K562 (cell line): ENCODE results near the gene BMP4. TPM values are rescaled to one million over a fixed set of nuclear protein-coding genes. Genes with fewer than 3 reads are reported as not detected.

Experiments used
- ATAC-seq: fragments of 200-7000 bp; cut with Tn5 transposase; 3 replicates; pipeline ENCODE4 v1.9.1; 2020; ENCODE audit warnings: moderate library complexity
- BruUV-seq: library from RNA; stranded (reverse); fragments of 400-500 nt; replicated peaks from 2 replicates; lab custom pipeline; 2021; lab: Mats Ljungman, UMichigan
- CTCF ChIA-PET: fragments of 300-600 bp; formaldehyde crosslinking; extraction: SDS; loops from one replicate; lab custom pipeline; 2021; ENCODE audit warnings: low intra/inter-chr PET ratio; lab: Yijun Ruan, JAX
- POLR2A ChIA-PET: fragments of 300-600, 350-650 bp; sonication (Branson Sonifier 250); formaldehyde crosslinking; extraction: SDS; loops from one replicate; lab custom pipeline; 2021; ENCODE audit warnings: antibody characterized with exemption, inconsistent platforms; lab: Yijun Ruan, JAX
- DNase-seq, 4 experiments: peaks; one replicate each; pipeline versions ENCODE4 v3.0.0 to v3.0.0-alpha.2; 2011 to 2018; ENCODE audit warnings: low spot score in 3 of 4, mixed read lengths in 3 of 4; ENCODE audit errors: extremely low read depth in 1 of 4
- FAIRE-seq: peaks from 2 replicates; lab custom pipeline; 2011; peaks lifted over from hg19 to GRCh38; lab: Jason Lieb, UNC
- H2AFZ ChIP-seq: 2 replicates; pipeline ENCODE4 v1.6.0; 2011; ENCODE audit warnings: low read depth, low read length, control low read depth, inconsistent platforms
- H3K27ac ChIP-seq: fragments of 200-600 bp; 3 replicates; pipeline ENCODE4 v1.8.0; 2011; ENCODE audit warnings: low read depth, mild to moderate bottlenecking, control low read depth, inconsistent platforms, low read length, moderate library complexity, mixed read lengths; ENCODE audit errors: extremely low read depth
- H3K27me3 ChIP-seq, 2 experiments: fragments of 300-600 bp in 1 of 2; 2 replicates in 1 of 2; 3 replicates in 1 of 2; pipeline versions ENCODE4 v1.6.0 to v1.8.0; 2011; ENCODE audit warnings: inconsistent platforms in 2 of 2, low read length in 2 of 2, mild to moderate bottlenecking in 1 of 2, mixed read lengths in 1 of 2, moderate library complexity in 1 of 2; ENCODE audit not compliant: control insufficient read depth in 2 of 2, insufficient read depth in 2 of 2
- H3K36me3 ChIP-seq: fragments of 300-600 bp; 3 replicates; pipeline ENCODE4 v1.8.0; 2011; ENCODE audit warnings: mild to moderate bottlenecking, low read length, inconsistent platforms; ENCODE audit not compliant: control insufficient read depth, insufficient read depth
- H3K4me1 ChIP-seq, 2 experiments: fragments of 200-600 bp in 1 of 2; replicated peaks in 1 of 2; 2 replicates in 1 of 2; 3 replicates in 1 of 2; pipeline versions ENCODE4 v1.5.1 to v1.8.0; 2011; ENCODE audit warnings: inconsistent platforms in 2 of 2, low read length in 2 of 2, mild to moderate bottlenecking in 1 of 2, mixed read lengths in 1 of 2, moderate library complexity in 1 of 2; ENCODE audit not compliant: control insufficient read depth in 2 of 2, insufficient read depth in 2 of 2
- H3K4me2 ChIP-seq: 2 replicates; pipeline ENCODE4 v1.6.1; 2011; ENCODE audit warnings: low read length, control low read depth, inconsistent platforms, mixed read lengths; ENCODE audit not compliant: insufficient read depth
- H3K4me3 ChIP-seq: fragments of 200-600 bp; sonication (generic), shearing (Covaris generic); 2 replicates; pipeline ENCODE4 v1.5.1; 2016; ENCODE audit warnings: control low read depth, inconsistent platforms
- H3K79me2 ChIP-seq: fragments of 200-600 bp; 3 replicates; pipeline ENCODE4 v1.8.0; 2011; ENCODE audit warnings: low read length, inconsistent platforms; ENCODE audit not compliant: control insufficient read depth, insufficient read depth
- H3K9ac ChIP-seq, 2 experiments: 2 replicates each; pipeline versions ENCODE4 v1.6.0 to v1.6.1; 2011; ENCODE audit warnings: low read depth in 2 of 2, low read length in 2 of 2, control low read depth in 1 of 2, inconsistent platforms in 1 of 2, mild to moderate bottlenecking in 1 of 2, mixed read lengths in 1 of 2; ENCODE audit not compliant: insufficient read depth in 1 of 2
- H3K9me1 ChIP-seq: one replicate; pipeline ENCODE4 v1.6.0; 2011; ENCODE audit warnings: inconsistent platforms, mild to moderate bottlenecking, low read length, moderate library complexity; ENCODE audit not compliant: control insufficient read depth, insufficient read depth
- H3K9me3 ChIP-seq: replicated peaks from 2 replicates; pipeline ENCODE4 v1.5.1; 2011; ENCODE audit warnings: low read depth, low read length, inconsistent platforms; ENCODE audit not compliant: control insufficient read depth, insufficient read depth
- H4K20me1 ChIP-seq: replicated peaks from 2 replicates; pipeline ENCODE4 v1.6.1; 2011; ENCODE audit warnings: low read length, inconsistent platforms, mixed read lengths; ENCODE audit not compliant: control insufficient read depth, insufficient read depth
- ATF7 ChIP-seq: fragments of 450-650 bp; IDR thresholded peaks from 2 replicates; pipeline ENCODE4 v1.7.1; 2014; ENCODE audit warnings: mild to moderate bottlenecking, moderate library complexity
- FOXA3 ChIP-seq, 2 experiments: fragments of 450-650 bp in 1 of 2; sonication (generic) in 1 of 2; formaldehyde crosslinking; IDR thresholded peaks in 1 of 2; conservative IDR thresholded peaks in 1 of 2; 2 replicates each; pipeline versions ENCODE4 v1.4.0 to v1.8.0; 2020 to 2022; ENCODE audit warnings: mild to moderate bottlenecking in 2 of 2, missing genetic modification reagents in 1 of 2
- SRSF1 ChIP-seq: fragments of 200-400 bp; formaldehyde crosslinking; IDR thresholded peaks from 2 replicates; pipeline ENCODE4 v1.6.1; 2017; ENCODE audit warnings: mild to moderate bottlenecking, low read depth, low read length, moderate library complexity
- TCFL5 ChIP-seq: fragments of 250-450 bp; sonication (Bioruptor Pico); conservative IDR thresholded peaks from 2 replicates; pipeline ENCODE4 v1.6.1; 2021; ENCODE audit warnings: mild to moderate bottlenecking, moderate library complexity, matching md5 sums
- TGIF2 ChIP-seq: sonication (generic); formaldehyde crosslinking; IDR thresholded peaks from 2 replicates; pipeline ENCODE4 v1.8.1; 2022; ENCODE audit warnings: mild to moderate bottlenecking, missing genetic modification reagents, moderate library complexity
- ZNF23 ChIP-seq: fragments of 250-450 bp; sonication (Bioruptor Pico); IDR thresholded peaks from 2 replicates; pipeline ENCODE4 v1.4.0; 2020; ENCODE audit warnings: mild to moderate bottlenecking
- ZNF311 ChIP-seq: fragments of 250-450 bp; sonication (Bioruptor Pico); IDR thresholded peaks from 2 replicates; pipeline ENCODE4 v1.4.0; 2020; ENCODE audit warnings: mild to moderate bottlenecking, moderate library complexity
- WGBS: fragments of 100-300 bp; shearing (Covaris generic); methylation state at CpG from one replicate; pipeline ENCODE4 v1.1.6; 2016; ENCODE audit warnings: low coverage, mixed read lengths; ENCODE audit not compliant: insufficient coverage; ENCODE audit errors: missing lambda C conversion rate; 5-methylcytosine and 5-hydroxymethylcytosine counted together
- in situ Hi-C: fragments of 300-500 bp; cut with MboI; formaldehyde crosslinking; loops from 4 replicates; pipeline ENCODE4 v1.15.0; 2018; ENCODE audit warnings: inconsistent platforms, mixed read lengths
- intact Hi-C: fragments of 100-400 bp; cut with micrococcal nuclease; formaldehyde crosslinking; loops from 2 replicates; pipeline ENCODE4 v1.14.2; 2022
- polyA plus RNA-seq, 8 experiments: library from polyadenylated mRNA; depleted of rRNA in 4 of 8; stranded (reverse) in 5 of 8; unstranded in 3 of 8; fragments of >200 nt; fragmentation: Nextera tagmentation in 2 of 8; fragmentation: Illumina TruSeq in 1 of 8; extraction: Ambion mirVana in 2 of 8; extraction: Trizol in 1 of 8; gene quantifications; 2 replicates each; pipeline versions ENCODE4 v1.2.1 to v1.2.3, GENCODE V29; 2011 to 2014; ENCODE audit warnings: inconsistent platforms in 1 of 8, missing spikeins in 1 of 8
- total RNA-seq, 7 experiments: library from RNA; depleted of rRNA in 6 of 7; stranded (reverse); fragments of >200 nt in 6 of 7; fragmentation: Illumina TruSeq in 2 of 7; extraction: Trizol in 2 of 7; gene quantifications; 2 replicates each; pipeline versions ENCODE4 v1.2.1 to v1.2.3, GENCODE V29; 2011 to 2021; ENCODE audit warnings: low replicate concordance in 1 of 7
- TF ChIP-seq, protein P1 (sequence below): fragments of 250-450 bp; sonication (Bioruptor Pico); IDR thresholded peaks from 2 replicates; pipeline ENCODE4 v1.4.0; 2020; ENCODE audit warnings: mild to moderate bottlenecking, moderate library complexity
- TF ChIP-seq, protein P2 (sequence below): IDR thresholded peaks from 2 replicates; pipeline ENCODE4 v1.6.1; 2011; ENCODE audit warnings: borderline replicate concordance, low read depth, mild to moderate bottlenecking, moderate library complexity, low read length; ENCODE audit not compliant: insufficient read depth, poor library complexity, severe bottlenecking
- TF ChIP-seq, protein P3 (sequence below): fragments of 450-650 bp; formaldehyde crosslinking; IDR thresholded peaks from 2 replicates; pipeline ENCODE4 v1.4.0; 2020; ENCODE audit warnings: mild to moderate bottlenecking
- TF ChIP-seq, protein P4 (sequence below): fragments of 250-450 bp; sonication (Bioruptor Pico); IDR thresholded peaks from 2 replicates; pipeline ENCODE4 v1.5.0; 2021; ENCODE audit warnings: mild to moderate bottlenecking, moderate library complexity

BMP4 gene
- total and polyA plus RNA-seq, 9 of the 15 experiments (the other 6 are each of a cell fraction or from before 2014, with no cell fraction given): not detected

DNA sequence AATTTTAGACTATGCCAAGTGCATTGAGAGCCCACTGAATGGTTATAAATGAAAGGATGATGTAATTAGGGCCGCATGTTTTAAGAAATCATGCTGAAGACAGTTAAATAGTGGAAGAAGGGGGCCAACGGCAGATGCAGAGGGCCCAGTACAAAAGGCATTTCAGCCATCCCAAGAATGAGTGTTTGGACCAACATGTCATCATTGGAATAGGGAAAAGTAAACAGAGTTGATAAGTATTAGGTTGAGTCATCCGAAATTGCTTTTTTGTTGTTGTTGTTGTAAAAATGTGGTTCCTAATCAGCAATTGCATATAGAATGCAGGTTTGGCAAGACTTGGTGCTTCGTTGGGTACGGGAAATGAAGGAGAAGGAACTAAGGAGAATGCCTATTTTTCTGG lies 29.5 kb downstream of the BMP4 start:
- Histone ChIP-seq H3K9me1 (no peaks in the 10 kb centered on the region), H3K4me1 (no peaks in the 10 kb centered on the region), H3K4me3 (no peak overlapping the region), H2AFZ (no peak overlapping the region), H3K4me2 (no peak overlapping the region), H3K36me3 (no peaks in the 10 kb centered on the region), H3K79me2 (no peaks in the 10 kb centered on the region), H3K27ac (no peak overlapping the region)
- FAIRE-seq: no peak
- POLR2A ChIA-PET: no interaction called here
- WGBS: 0% methylated on average over 4 of the region's 5 CpGs
- ATAC-seq: no peak
- in situ Hi-C loops (no loop called here), intact Hi-C loops (no loop called here)
- no TSS peak for BruUV-seq
- TF ChIP-seq, protein P1, sequence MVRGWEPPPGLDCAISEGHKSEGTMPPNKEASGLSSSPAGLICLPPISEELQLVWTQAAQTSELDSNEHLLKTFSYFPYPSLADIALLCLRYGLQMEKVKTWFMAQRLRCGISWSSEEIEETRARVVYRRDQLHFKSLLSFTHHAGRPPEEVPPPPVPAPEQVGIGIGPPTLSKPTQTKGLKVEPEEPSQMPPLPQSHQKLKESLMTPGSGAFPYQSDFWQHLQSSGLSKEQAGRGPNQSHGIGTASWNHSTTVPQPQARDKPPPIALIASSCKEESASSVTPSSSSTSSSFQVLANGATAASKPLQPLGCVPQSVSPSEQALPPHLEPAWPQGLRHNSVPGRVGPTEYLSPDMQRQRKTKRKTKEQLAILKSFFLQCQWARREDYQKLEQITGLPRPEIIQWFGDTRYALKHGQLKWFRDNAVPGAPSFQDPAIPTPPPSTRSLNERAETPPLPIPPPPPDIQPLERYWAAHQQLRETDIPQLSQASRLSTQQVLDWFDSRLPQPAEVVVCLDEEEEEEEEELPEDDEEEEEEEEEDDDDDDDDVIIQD (CRISPR knock-in tag): no peak
- TF ChIP-seq TGIF2 (CRISPR knock-in tag) (no peak), ZNF23 (CRISPR knock-in tag) (no peak), SRSF1 (no peak), ATF7 (no peak), FOXA3 (CRISPR knock-in tag; conservative IDR thresholded peaks at IDR 0.05 in 1 of 2, IDR thresholded peaks at IDR 0.05 in 1 of 2) (no peak), TCFL5 (no peak), ZNF311 (CRISPR knock-in tag) (no peak)
- TF ChIP-seq, protein P2, sequence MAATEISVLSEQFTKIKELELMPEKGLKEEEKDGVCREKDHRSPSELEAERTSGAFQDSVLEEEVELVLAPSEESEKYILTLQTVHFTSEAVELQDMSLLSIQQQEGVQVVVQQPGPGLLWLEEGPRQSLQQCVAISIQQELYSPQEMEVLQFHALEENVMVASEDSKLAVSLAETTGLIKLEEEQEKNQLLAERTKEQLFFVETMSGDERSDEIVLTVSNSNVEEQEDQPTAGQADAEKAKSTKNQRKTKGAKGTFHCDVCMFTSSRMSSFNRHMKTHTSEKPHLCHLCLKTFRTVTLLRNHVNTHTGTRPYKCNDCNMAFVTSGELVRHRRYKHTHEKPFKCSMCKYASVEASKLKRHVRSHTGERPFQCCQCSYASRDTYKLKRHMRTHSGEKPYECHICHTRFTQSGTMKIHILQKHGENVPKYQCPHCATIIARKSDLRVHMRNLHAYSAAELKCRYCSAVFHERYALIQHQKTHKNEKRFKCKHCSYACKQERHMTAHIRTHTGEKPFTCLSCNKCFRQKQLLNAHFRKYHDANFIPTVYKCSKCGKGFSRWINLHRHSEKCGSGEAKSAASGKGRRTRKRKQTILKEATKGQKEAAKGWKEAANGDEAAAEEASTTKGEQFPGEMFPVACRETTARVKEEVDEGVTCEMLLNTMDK: no peak
- TF ChIP-seq, protein P3, sequence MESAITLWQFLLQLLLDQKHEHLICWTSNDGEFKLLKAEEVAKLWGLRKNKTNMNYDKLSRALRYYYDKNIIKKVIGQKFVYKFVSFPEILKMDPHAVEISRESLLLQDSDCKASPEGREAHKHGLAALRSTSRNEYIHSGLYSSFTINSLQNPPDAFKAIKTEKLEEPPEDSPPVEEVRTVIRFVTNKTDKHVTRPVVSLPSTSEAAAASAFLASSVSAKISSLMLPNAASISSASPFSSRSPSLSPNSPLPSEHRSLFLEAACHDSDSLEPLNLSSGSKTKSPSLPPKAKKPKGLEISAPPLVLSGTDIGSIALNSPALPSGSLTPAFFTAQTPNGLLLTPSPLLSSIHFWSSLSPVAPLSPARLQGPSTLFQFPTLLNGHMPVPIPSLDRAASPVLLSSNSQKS (CRISPR knock-in tag): no peak
- TF ChIP-seq, protein P4, sequence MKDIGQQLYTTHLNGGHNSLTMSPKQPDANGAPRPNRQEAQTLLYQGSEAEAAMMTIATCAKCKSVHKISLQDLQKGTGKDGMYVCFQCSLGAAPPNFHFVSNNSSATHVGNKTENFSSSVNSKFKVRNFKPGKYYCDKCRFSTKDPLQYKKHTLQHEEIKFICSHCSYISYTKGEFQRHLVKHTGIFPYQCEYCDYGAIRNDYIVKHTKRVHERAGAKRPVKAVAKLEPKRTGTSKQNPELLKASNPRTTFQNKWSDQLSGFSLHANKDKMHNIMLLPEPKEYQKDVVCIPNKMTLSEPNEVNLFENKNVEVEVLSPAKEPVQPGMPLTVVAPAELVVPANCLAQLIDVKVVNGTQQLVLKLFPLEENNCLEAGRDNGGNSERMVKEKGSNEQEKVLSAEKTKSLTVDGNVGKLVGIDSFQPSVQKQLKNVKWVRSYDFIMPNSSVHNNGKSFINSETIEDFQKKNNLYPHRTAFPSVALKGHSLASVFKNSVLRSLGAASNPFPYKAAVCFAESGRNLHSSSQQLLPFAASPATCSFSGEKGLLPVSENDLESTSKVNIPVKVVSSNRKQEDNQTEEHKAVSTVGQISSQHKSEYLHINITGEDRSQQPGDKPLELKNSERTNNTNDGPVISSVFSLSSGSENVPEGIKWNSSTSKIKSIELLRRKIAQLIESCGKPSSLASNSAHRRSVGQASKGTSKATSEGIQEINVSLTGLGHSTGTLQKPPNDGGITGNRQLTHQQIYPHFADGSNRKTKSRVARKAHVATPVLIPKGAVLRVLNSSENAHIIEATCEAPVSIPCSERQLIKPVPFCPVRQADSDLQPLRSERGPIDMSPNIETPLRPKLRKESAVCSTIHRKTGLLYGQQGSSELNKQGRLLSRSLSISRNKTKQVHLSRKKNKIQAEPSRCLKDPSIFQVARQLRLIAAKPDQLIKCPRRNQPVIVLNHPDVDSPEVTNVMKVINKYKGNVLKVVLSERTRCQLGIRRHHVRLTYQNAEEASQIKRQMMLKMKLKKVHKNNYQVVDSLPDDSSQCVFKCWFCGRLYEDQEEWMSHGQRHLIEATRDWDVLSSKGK (CRISPR knock-in tag): no peak
- TF ChIP-seq, all 486 proteins: peak for 0
- no peaks in the 10 kb centered on the region for H4K20me1 ChIP-seq
- no peak overlapping the region for H3K9ac ChIP-seq
- DNase-seq: no peak
- H3K9me3 ChIP-seq: no peaks in the 10 kb centered on the region
- no peaks in the 10 kb centered on the region for H3K27me3 ChIP-seq
- CTCF ChIA-PET: no interaction called here
